HS-5 (cell line): ENCODE measurements around the gene NR2E3.

Experiments used
- DNase-seq: peaks from one replicate; pipeline ENCODE4 v3.0.0-alpha.2; 2012; ENCODE audit warnings: low read depth

Gene NR2E3

DNA sequence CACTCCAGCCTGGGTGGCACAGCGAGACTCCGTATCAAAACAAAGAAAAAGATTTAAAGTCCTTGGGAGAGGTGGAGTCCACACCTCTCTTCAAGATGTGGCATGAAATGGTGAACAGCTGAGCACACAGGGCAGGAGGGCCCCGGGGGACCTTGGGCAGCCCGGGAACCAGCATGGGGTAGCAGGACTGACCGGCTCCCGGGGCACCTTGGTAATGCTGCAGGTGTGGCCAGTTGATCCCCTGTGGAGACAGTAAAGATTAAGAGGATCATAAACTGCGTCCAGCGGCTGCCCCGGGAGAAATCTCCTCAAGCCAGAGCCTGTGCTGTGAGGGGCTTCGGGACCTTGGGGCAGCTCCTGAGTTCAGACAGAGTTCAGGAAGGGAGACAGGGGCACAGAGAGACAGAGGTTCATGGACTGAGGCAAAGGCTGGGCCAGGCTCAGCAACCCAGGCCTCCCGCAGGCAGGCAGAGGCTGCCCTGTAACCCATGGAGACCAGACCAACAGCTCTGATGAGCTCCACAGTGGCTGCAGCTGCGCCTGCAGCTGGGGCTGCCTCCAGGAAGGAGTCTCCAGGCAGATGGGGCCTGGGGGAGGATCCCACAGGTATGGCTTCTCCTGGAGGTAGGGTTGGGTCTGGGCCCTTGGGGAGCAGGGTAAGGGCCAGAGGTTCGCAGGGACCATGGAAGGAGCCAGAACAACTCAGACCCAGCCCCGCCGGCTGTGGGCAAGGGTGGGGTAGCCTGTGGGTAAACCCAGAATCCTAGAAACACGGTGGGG lies at the start of gene NR2E3:
TSS of gene NR2E3 (plus strand) at position 299 of the 780 bp plus-strand sequence. CDS start at position 489, 190 bp downstream.
- no peak for DNase-seq

DNA sequence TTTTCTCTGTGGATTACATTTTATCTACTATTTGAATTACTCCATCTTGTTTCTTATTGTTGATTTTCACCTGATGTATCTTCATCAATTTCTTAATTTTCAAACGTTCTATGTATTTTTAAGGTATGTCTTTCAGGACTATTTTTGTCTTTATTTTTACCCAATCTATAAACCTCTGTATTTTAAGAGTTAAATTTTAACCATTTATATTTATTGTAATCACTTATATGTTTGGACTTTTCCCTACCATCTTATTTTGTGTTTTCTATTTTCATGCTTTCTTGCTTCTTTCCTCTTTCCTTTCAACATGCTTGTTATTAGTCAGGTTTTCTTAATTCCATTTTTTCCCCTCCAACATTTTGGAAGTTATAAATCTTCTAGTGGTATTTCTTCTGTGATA lies 49.5 kb upstream of the NR2E3 start:
- no peak for DNase-seq

DNA sequence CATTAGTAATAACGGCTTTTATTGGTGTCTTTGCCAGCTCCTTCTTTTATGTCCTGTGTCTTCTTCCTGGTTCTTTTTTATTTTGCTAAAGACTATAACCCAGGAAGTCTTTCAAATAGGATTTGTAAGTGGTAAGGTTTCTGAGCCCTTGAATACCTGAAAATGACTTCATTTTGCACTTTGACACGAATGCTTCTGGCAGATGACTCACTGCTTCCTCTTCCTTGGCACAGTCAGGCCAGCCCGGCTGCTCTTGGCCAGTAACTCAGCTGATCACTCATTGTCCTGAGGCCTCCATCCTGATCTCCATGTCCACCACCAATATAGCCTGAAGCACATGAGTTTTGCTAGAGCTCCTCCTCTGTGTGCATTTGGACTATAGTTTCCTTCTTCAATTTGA lies 48.7 kb upstream of the NR2E3 start:
- DNase-seq: peak; percentile 72

DNA sequence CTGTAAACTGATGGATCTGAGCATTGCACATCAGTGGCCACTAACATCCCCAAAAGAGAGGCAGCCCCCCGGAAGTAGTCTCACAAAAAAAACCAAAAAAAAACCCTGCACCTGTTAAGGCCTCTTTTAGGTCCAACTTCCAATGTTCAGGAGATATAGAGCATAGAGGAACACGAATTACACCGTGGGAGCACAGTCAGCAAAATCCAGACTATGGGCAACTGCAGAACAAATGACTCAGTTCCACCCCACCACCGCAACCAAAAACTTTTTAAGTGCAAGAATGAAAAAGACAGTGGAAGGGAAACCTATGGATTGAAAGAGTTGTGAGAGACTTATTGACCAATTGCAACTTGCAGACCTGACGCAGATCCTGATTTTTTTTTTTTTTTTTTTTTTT lies 42.2 kb upstream of the NR2E3 start:
- no peak for DNase-seq

DNA sequence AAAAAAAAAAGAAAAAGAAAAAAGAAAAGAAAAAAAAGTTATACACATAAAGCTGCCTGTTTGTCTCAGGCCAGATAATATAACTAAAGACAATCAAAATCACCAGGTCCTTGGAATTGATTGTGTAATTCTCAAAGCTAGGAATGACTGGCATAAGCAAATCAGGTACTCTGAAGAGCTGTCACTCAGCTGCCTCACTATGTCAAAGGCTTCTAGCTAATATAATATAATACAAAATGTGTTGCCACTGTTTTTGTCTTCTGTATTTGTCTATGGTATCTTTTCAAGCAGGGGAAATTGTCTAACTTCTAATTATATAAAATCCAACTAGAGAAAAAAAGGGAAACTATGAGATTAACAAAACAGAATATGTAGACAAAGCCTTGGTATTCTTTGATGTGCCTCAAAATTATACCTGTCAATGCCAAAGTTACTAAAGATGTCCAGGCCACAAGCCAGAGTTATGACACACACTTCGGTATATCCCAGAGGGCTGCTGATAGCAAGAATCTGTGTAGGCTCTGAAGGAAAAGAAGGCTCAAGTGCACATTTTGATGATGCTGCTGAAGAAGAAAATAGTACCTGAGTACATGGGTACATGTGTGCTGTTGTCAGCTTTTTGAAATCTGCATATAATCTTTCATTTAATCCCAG lies 37.0 kb upstream of the NR2E3 start:
- no peak for DNase-seq

DNA sequence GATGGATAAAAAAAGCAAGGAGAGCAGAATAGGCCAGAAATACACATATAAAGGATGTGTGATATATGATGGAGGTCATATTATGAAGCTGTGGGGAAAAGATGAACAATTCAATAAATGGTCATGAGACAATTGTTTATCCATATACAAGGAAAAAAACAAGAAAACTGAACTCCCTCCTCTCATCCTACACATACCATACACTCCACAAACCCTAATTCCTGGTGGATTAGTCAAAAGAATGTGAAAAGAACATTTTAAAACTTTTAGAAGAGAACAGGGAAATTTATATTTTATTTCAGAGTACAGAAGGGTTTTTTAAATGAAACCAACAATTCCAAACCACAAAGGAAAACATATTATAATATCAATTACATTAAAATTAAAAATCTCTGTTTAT lies 34.5 kb upstream of the NR2E3 start:
- DNase-seq: no peak

DNA sequence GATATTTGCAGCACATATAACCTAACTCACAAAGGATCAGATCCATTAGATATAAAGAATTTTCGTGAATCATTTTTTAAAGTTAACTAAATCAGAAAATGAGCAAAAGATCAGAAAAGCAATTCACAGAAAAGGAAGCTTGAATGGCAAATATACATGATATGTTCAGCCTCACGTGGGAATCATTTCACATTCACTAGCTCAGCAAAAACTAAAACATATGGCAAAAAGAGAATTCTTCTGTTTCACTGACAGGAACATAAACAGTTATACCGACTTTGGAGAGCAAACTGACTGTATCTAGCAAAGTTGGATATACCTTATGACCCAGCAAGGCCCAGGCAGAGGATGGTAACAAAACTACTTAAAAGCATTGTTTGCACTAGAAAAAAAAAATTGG lies 34.0 kb upstream of the NR2E3 start:
- no peak for DNase-seq

DNA sequence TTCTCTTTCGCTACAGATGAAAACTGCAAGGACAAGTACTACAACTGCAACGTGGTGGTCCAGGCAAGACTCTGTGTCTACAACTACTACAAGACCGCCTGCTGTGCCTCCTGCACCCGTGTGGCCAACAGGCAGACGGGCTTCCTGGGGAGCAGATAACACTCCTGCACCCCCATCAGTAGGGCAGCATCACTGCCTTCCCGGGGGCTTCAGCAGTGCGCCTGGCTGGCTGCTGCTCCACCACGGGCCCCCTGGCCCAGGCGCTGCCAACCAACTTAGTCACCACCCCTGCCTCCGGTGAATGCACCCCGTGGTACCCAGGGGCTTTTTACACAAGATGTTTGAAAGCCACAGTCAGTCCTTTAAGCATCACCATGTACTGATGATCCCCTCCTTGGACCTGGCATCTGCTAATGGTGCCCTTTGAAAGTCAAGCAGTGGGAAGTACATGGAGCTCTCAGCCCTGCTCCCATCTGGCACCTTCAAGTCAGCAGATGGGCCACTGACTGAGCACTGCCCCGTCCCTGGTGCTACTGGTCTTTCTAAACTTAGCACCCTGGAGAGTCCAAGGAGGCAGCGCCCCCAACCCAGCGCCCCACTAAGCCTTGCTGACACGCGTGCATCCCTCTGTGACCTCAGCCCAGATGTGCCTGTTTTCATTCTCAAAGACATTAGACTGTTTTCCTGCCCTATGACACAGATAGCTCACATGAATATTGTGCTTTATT lies 33.0 kb upstream of the NR2E3 start:
- no peak for DNase-seq

DNA sequence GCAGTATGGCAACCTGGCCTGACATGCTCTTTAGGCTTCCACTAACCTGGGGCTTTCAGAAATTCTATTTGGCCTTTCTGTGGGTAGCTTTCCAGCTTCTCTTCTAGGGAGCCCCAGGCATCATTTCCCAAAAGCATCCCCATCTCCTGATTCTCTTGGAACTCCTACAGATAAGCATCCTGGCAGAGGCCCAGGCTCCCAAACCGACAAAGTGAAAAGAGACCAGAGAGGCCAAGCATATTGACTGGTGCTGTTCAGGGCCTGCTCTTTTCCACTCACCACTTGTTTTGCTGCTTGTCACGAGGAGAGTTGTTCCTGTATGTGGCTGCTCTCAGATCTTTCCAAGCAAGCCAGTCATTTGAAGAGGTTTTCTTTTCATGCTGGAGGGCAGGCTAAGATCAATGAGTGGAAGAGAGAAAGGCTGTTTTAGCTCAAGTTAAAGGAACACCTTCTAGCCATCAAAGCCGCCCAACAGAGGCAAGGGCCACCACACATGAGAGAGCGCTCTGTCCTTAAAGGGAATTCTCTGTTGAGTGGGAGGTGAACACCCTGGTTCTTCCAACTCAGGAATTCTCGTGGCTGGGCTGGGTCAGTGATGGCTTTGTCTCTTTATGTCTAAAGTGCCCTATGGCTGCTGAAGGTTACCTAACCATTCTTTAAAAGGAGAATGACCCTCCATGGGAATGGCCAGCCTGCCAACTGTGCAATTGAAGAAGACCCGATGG lies 31.1 kb upstream of the NR2E3 start:
- DNase-seq: no peak

DNA sequence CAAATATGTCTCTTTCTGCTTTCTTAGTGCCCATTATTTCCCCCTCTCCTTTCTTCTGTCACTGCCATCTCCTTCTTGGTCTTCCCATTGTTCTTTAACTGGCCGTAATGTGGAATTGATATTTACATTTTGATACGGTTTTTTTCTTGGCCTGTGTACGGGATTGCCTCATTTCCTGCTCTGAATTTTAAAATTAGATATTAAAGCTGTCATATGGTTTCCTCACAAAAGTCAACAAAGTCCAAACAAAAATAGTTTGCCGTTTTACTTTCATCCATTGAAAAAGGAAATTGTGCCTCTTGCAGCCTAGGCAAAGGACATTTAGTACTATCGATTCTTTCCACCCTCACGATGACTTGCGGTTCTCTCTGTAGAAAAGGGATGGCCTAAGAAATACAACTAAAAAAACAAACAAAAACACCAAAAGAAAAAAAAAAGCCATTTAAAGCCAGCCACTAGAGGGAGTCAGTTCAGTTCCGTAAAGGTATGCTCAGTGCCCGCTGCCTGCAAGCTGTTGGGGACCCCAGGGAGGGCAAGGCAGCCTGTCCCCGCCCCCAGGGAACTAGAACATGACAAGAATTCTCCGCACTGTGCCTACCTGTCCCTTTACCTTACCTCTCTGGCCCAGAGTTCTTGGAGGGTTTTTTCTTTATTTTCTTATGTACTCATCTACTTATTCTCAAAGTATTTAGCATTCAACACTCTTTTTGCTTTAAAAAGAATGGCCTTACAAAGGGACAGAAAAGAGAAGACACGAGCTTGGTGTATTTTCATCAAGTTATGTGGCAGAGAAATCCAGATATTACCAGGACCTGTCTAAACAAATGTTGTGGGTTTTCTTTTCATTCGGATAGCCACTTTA lies 30.0 kb upstream of the NR2E3 start:
- DNase-seq: no peak

DNA sequence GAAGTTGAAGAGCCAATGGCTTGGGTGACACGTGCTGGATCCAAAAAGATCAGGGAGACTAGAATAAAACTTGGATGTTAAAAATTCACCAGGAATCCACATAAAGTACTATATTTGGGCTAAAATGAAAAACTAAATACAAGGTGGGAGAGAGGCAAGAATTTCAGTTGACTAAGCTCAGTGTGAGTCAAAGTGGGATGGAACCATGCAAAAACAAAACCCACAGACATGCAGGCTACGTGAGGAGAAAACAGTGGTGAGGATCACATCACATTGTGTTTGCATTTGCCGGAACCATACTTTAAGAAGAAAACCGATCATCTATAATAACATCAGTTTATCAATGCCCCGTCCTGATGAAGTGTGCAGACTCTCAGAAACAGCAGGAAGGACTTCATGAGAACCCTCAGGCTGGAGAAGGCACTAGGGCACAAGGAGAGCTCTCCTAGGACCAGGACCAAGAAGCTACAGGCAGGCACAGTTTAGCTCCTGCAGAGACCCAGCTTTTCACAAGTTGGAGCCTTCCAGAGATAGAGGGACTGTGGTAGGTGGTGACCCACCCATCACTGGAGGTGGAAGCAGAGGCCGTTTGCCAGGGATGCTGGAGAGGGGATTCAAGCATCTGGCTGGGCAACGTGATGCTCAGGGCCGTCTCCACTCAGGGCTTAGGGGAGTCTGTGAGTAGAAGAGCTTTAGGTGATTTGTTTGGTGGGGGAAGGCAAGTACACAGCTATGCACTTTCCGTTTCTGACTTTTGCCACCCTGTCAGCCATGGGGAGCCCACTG lies 29.0 kb upstream of the NR2E3 start:
- DNase-seq: no peak

DNA sequence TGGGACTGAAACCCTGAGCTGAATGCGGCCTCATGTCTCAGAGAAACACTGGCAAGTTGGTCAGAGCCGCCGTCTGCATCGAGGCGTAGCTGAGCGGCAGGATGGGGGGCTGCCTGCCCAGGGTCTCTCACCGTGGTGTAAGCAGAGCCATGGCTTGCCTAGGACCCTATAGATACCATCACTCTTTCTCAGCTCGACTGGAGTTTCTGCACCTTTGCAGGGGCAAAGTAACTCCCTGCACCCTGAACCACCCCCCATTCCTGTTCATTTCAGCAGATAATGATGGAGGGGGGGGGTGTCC lies 28.4 kb upstream of the NR2E3 start:
- DNase-seq: no peak

DNA sequence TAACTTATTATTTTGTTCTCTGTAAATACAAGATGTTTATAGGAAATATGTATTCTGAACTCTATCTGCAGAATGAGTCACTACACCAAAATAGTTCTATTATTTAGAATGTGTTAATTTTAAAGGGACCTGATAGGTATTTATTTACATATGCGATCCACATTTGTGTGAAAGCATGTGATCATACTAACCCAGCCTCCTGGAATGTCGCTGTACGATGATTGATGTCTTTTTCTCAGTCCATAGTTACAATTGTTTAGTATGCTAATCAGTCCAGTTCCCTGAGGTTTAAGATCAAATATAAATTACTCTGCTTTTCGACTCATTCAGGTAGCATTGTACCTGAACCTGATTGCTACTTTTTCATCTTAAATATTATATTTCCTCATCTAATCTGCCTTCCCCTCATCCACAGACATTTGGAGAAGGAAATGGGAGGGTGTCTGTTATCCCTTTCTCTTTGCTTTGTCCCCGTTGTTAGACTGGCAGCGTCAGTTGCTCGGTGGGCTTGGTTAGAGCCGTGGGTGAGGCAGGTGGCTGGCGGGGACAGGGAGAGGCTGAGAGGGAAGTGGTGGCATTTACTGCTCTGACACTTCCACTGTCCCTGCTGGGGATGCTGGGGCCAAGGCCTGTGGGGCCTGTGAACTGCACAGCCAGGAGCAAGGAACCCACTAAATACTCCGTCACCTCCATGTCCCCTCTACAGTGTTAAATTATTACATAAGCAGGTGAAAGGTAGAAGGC lies 27.8 kb upstream of the NR2E3 start:
- no peak for DNase-seq

DNA sequence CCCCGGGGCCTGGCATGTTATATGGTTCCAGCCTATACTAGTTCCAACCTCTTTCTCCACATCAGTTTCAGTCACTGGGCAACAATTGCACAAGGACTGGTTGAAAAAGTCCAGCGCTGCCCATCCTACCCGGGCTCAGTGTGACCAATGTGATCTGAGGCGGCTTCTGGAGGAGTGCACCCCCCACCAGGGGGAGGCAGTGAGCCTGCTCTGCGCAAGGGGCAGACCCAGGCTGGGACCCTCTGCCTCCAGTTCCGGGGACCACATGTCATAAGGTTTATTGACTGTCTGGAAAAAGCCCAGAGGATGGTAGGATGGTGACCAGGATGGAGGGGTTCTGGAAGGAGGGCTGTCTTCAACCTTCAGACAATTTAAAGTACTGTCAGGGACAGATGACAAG lies 25.6 kb upstream of the NR2E3 start:
- DNase-seq: no peak

DNA sequence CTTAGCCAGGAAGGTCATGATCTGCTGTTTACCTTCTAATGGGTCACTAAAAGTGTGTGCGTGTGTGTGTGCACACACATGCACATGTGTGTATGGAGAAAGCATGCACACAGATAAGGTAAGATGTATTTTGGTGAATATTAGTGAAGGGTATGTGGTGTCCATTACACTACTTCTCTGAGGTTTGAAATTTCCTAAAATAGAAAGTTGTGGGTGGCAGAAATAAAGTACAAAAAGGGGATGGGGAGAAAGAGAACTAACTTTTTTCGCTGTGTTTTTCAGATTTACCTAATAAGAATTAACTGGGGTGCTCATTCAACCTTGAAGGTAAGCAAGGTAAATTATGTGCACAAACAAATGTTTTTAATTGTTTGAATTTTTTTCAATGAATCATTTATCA lies 24.4 kb upstream of the NR2E3 start:
- DNase-seq: no peak

DNA sequence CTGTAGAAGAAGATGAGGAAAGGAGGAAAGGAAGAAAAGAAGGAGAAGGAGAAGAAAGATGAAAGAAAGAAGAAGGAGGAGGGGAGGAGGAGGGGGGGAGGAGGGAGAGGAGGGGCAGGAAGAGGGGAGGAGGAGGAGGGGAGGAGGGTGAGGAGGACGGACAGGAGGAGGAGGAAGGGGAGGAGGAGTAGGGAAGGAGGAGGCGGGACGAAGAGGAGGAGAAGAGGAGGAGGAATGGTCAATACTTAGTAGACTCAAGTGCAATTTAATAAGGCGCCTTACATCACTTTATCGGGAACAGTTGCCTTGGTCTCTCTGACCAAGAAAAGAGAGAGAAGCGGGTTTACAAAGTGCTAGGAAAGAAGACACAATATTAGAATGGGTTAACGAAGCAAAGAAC lies 23.7 kb upstream of the NR2E3 start:
- DNase-seq: no peak

DNA sequence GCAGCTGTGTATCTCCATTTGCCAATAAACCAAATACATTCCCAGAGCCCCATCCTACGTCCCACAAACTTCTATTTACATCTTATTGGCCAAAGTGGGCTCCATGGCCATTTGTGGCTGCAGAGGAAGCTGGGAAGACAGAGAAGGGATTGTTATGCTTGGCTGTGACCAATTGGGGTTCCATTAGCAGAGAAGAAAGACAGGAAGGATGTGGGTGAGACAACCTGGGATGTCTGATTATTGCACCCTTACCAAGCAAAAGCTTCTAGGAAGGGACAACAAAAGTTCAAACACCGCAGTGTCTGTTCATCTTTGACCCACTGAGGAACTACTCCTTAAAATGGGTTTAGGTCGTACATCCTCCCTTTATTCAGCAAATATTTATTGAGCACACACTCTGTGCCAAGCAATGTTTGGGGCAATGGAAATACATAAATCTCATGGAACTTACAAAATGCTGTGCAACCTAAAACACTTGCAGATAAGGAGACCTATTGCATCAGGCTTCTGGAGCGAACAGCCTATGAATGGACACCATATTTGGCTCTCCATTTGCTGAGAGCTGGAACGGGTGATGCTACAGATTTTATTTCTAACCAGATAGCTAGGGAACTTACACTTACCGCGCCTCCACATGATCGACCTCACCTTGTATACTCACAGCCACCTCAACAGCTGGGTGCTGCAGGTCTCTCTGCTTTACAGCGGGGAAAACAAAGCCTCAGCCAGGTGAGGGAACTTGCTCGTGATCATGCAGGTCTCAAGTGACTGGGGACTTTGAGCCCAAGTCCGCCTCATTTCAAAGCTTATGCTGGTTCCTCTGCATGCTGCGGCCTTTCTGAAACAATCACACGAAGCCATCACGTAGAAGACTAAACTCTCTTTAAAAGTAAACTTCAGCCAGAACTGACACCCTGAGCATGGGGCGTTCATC lies 21.4 kb upstream of the NR2E3 start:
- DNase-seq: no peak

DNA sequence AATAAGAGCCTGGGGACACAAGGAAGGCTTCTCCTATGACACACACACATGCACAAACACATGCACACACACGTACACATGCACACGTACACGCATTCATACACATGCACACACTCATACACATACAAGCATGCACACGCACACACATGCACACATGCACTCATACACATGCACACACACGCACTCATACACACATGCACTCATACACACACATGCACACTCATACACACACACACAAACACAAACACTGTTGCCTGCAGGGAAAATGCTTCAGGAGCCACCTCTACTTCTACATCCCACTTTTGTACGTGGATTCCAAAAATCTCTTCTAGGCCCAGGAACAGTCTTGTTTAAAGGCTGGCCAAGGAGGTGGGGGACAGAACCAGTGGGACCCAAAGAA lies 20.7 kb upstream of the NR2E3 start:
- DNase-seq: no peak

DNA sequence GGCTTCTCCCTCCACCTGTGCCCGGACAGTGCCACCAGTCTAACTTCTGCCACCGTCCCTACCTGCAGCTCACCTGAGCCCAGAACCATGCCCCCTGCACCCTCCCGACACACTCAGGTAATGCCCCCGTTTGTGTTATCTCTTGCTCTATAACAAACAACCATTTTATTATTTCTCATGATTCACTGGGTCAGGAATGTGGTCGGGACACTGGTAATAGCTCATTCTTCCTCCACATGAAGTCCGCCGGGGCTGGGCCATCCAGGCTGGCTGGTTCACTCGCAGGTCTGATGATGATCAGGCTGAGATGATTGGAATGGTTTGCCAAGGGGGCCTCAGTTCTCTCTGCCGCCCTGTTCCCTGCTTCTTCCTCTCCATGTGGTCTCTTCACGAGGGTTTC lies 20.3 kb upstream of the NR2E3 start:
- DNase-seq: no peak
